HepG2 (cell line): Measurements from ENCODE around the gene NDST1. TPM values are rescaled to one million over a fixed set of nuclear protein-coding genes. Genes with fewer than 3 reads are reported as not detected.

Experiments
- BRD4 ChIP-seq: sonication (generic); formaldehyde crosslinking; IDR thresholded peaks from 2 replicates; pipeline ENCODE4 v1.4.0; 2020; ENCODE audit warnings: missing genetic modification reagents
- FOSL2 ChIP-seq: sonication (generic); formaldehyde crosslinking; IDR thresholded peaks from 2 replicates; pipeline ENCODE4 v1.4.0; 2020; ENCODE audit warnings: missing genetic modification reagents
- HNRNPL ChIP-seq: fragments of 200-400 bp; formaldehyde crosslinking; IDR thresholded peaks from 2 replicates; pipeline ENCODE4 v1.6.1; 2017; ENCODE audit warnings: mild to moderate bottlenecking, low read depth, low read length
- KDM3A ChIP-seq: IDR thresholded peaks from 2 replicates; pipeline ENCODE4 v1.6.1; 2018; ENCODE audit warnings: low read depth, missing compliant biosample characterization
- MTA1 ChIP-seq: sonication (generic); formaldehyde crosslinking; IDR thresholded peaks from 2 replicates; pipeline ENCODE4 v1.4.0; 2020; ENCODE audit warnings: missing genetic modification reagents, mild to moderate bottlenecking, borderline replicate concordance
- NFIC ChIP-seq: IDR thresholded peaks from 2 replicates; pipeline ENCODE4 v1.6.1; 2012; ENCODE audit warnings: mild to moderate bottlenecking, low read length, inconsistent platforms
- PITX1 ChIP-seq: sonication (generic); formaldehyde crosslinking; IDR thresholded peaks from 2 replicates; pipeline ENCODE4 v1.5.1; 2020; ENCODE audit warnings: mild to moderate bottlenecking, missing genetic modification reagents
- REPIN1 ChIP-seq: sonication (generic); formaldehyde crosslinking; IDR thresholded peaks from 2 replicates; pipeline ENCODE4 v1.8.0; 2022; ENCODE audit warnings: missing genetic modification reagents, low read depth, mild to moderate bottlenecking, borderline replicate concordance
- TBP ChIP-seq: sonication (generic); formaldehyde crosslinking; IDR thresholded peaks from 2 replicates; pipeline ENCODE4 v1.5.0; 2020; ENCODE audit warnings: missing genetic modification reagents
- TRIM22 ChIP-seq: fragments of 450-650 bp; IDR thresholded peaks from 2 replicates; pipeline ENCODE4 v1.6.1; 2017
- ZFP41 ChIP-seq: sonication (generic); formaldehyde crosslinking; IDR thresholded peaks from 2 replicates; pipeline ENCODE4 v1.4.0; 2020; ENCODE audit warnings: mild to moderate bottlenecking, missing genetic modification reagents, borderline replicate concordance
- ZMYM4 ChIP-seq: sonication (generic); formaldehyde crosslinking; IDR thresholded peaks from 2 replicates; pipeline ENCODE4 v1.8.1; 2023; ENCODE audit warnings: mild to moderate bottlenecking, missing genetic modification reagents
- ZNF530 ChIP-seq: sonication (generic); formaldehyde crosslinking; IDR thresholded peaks from 2 replicates; pipeline ENCODE4 v1.5.0; 2020; ENCODE audit warnings: low read depth, mild to moderate bottlenecking, missing genetic modification reagents
- ZNF546 ChIP-seq: sonication (generic); formaldehyde crosslinking; conservative IDR thresholded peaks from 2 replicates; pipeline ENCODE4 v1.8.1; 2023; ENCODE audit warnings: mild to moderate bottlenecking, missing genetic modification reagents
- ZNF564 ChIP-seq: sonication (generic); formaldehyde crosslinking; IDR thresholded peaks from 2 replicates; pipeline ENCODE4 v1.8.1; 2023; ENCODE audit warnings: mild to moderate bottlenecking, missing genetic modification reagents
- ZNF577 ChIP-seq: sonication (generic); formaldehyde crosslinking; IDR thresholded peaks from 2 replicates; pipeline ENCODE4 v1.4.0; 2020; ENCODE audit warnings: mild to moderate bottlenecking, low read depth, missing genetic modification reagents, borderline replicate concordance
- ZNF7 ChIP-seq: IDR thresholded peaks from 2 replicates; pipeline ENCODE4 v1.6.1; 2016; ENCODE audit warnings: missing biosample characterization, missing genetic modification reagents
- ZZZ3 ChIP-seq: sonication (generic); formaldehyde crosslinking; IDR thresholded peaks from 2 replicates; pipeline ENCODE4 v1.4.0; 2020; ENCODE audit warnings: missing genetic modification reagents, mild to moderate bottlenecking, borderline replicate concordance
- polyA plus RNA-seq, 8 experiments: library from polyadenylated mRNA; depleted of rRNA in 3 of 8; stranded (reverse) in 7 of 8; unstranded in 1 of 8; fragments of >200 nt; fragmentation: Illumina TruSeq in 4 of 8; extraction: Trizol in 4 of 8; gene quantifications; 2 replicates each; pipeline versions ENCODE4 v1.2.1 to v1.2.3, GENCODE V29; 2011 to 2016; ENCODE audit warnings: low read depth in 4 of 8, missing spikeins in 1 of 8, mixed read lengths in 1 of 8; ENCODE audit not compliant: insufficient read depth in 1 of 8
- total RNA-seq, 5 experiments: library from RNA; depleted of rRNA; stranded (reverse); fragments of >200 nt; fragmentation: Illumina TruSeq; extraction: Trizol; gene quantifications; 2 replicates each; pipeline ENCODE4 v1.2.3, GENCODE V29; 2016; ENCODE audit warnings: low read depth in 1 of 5
- TF ChIP-seq, protein P1 (sequence below): sonication (generic); formaldehyde crosslinking; IDR thresholded peaks from 2 replicates; pipeline ENCODE4 v1.4.0; 2020; ENCODE audit warnings: missing genetic modification reagents
- TF ChIP-seq, protein P2 (sequence below): IDR thresholded peaks from 2 replicates; pipeline ENCODE4 v1.6.1; 2016; ENCODE audit warnings: missing compliant biosample characterization, missing genetic modification reagents, borderline replicate concordance
- TF ChIP-seq, protein P3 (sequence below): sonication (generic); formaldehyde crosslinking; IDR thresholded peaks from 2 replicates; pipeline ENCODE4 v1.4.0; 2020; ENCODE audit warnings: mild to moderate bottlenecking, missing genetic modification reagents
- TF ChIP-seq, protein P4 (sequence below): sonication (generic); formaldehyde crosslinking; IDR thresholded peaks from 2 replicates; pipeline ENCODE4 v1.4.0; 2020; ENCODE audit warnings: missing genetic modification reagents
- TF ChIP-seq, protein P5 (sequence below): sonication (generic); formaldehyde crosslinking; IDR thresholded peaks from 2 replicates; pipeline ENCODE4 v1.8.0; 2022; ENCODE audit warnings: missing genetic modification reagents, low read depth, mild to moderate bottlenecking, borderline replicate concordance

Gene NDST1
- total and polyA plus RNA-seq, 2 of the 13 experiments (the other 11 are each of a cell fraction or from before 2014, with no cell fraction given), result 23.8 to 26.2 TPM

GRCh38 chr5:150542933-150543445 lies 35.1 kb downstream of the NDST1 start (continued):
- TF ChIP-seq, protein P1, sequence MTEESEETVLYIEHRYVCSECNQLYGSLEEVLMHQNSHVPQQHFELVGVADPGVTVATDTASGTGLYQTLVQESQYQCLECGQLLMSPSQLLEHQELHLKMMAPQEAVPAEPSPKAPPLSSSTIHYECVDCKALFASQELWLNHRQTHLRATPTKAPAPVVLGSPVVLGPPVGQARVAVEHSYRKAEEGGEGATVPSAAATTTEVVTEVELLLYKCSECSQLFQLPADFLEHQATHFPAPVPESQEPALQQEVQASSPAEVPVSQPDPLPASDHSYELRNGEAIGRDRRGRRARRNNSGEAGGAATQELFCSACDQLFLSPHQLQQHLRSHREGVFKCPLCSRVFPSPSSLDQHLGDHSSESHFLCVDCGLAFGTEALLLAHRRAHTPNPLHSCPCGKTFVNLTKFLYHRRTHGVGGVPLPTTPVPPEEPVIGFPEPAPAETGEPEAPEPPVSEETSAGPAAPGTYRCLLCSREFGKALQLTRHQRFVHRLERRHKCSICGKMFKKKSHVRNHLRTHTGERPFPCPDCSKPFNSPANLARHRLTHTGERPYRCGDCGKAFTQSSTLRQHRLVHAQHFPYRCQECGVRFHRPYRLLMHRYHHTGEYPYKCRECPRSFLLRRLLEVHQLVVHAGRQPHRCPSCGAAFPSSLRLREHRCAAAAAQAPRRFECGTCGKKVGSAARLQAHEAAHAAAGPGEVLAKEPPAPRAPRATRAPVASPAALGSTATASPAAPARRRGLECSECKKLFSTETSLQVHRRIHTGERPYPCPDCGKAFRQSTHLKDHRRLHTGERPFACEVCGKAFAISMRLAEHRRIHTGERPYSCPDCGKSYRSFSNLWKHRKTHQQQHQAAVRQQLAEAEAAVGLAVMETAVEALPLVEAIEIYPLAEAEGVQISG (CRISPR knock-in tag), result peak; percentile 94
- no peak for TF ChIP-seq ZNF7 (CRISPR knock-in tag)
- TF ChIP-seq ZNF546 (CRISPR knock-in tag), result 0 out of 2 replicates have a peak, but pooled peaks have one; percentile 73
- no peak for TF ChIP-seq HNRNPL
- no peak for TF ChIP-seq ZFP41 (CRISPR knock-in tag)
- peak; percentile 98 for TF ChIP-seq BRD4
- TF ChIP-seq, protein P2, sequence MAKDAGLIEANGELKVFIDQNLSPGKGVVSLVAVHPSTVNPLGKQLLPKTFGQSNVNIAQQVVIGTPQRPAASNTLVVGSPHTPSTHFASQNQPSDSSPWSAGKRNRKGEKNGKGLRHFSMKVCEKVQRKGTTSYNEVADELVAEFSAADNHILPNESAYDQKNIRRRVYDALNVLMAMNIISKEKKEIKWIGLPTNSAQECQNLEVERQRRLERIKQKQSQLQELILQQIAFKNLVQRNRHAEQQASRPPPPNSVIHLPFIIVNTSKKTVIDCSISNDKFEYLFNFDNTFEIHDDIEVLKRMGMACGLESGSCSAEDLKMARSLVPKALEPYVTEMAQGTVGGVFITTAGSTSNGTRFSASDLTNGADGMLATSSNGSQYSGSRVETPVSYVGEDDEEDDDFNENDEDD (CRISPR knock-in tag), result peak; percentile 61; the same call in 1 of the 2 replicates
- TF ChIP-seq TBP (CRISPR knock-in tag), result no peak
- TF ChIP-seq FOSL2 (CRISPR knock-in tag), result peak; percentile 98
- TF ChIP-seq, protein P3, sequence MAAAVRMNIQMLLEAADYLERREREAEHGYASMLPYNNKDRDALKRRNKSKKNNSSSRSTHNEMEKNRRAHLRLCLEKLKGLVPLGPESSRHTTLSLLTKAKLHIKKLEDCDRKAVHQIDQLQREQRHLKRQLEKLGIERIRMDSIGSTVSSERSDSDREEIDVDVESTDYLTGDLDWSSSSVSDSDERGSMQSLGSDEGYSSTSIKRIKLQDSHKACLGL (CRISPR knock-in tag), result peak; percentile 58; the same call in 1 of the 2 replicates
- TF ChIP-seq ZNF564 (CRISPR knock-in tag), result peak; percentile 41; the same call in 1 of the 2 replicates
- peak; percentile 96 for TF ChIP-seq PITX1 (CRISPR knock-in tag)
- no peak for TF ChIP-seq TRIM22
- TF ChIP-seq MTA1, result peak; percentile 99
- TF ChIP-seq, protein P4, sequence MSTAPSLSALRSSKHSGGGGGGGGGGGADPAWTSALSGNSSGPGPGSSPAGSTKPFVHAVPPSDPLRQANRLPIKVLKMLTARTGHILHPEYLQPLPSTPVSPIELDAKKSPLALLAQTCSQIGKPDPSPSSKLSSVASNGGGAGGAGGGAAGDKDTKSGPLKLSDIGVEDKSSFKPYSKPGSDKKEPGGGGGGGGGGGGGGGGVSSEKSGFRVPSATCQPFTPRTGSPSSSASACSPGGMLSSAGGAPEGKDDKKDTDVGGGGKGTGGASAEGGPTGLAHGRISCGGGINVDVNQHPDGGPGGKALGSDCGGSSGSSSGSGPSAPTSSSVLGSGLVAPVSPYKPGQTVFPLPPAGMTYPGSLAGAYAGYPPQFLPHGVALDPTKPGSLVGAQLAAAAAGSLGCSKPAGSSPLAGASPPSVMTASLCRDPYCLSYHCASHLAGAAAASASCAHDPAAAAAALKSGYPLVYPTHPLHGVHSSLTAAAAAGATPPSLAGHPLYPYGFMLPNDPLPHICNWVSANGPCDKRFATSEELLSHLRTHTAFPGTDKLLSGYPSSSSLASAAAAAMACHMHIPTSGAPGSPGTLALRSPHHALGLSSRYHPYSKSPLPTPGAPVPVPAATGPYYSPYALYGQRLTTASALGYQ (CRISPR knock-in tag), result peak; percentile 98
- TF ChIP-seq, protein P5, sequence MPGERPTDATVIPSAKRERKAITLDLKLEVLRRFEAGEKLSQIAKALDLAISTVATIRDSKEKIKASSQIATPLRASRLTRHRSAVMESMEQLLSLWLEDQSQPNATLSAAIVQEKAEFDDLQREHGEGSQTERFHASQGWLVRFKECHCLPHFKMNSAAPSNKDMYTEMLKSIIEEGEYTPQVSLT, result no peak
- peak; percentile 97 for TF ChIP-seq ZMYM4
- peak; percentile 90; the same call in 1 of the 2 replicates for TF ChIP-seq REPIN1 (CRISPR knock-in tag)
- TF ChIP-seq ZNF577 (CRISPR knock-in tag), result no peak
- peak; percentile 64; the same call in 1 of the 2 replicates for TF ChIP-seq ZZZ3 (CRISPR knock-in tag)
- TF ChIP-seq NFIC, result peak; percentile 94
- TF ChIP-seq ZNF530 (CRISPR knock-in tag), result no peak
- TF ChIP-seq KDM3A (CRISPR knock-in tag), result peak; percentile 98
